Right cardiac atrium (tissue), 5 donors: ENCODE measurements around the gene TTC13. TPM values are rescaled to one million over a fixed set of nuclear protein-coding genes. Genes with fewer than 3 reads are reported as not detected.
A peak's percentile ranks its signal among the peaks of the same experiment; 100 is the strongest.

ENCODE experiments used
- ATAC-seq, 2 donors: fragments of 200-7000 bp; cut with Tn5 transposase; one replicate each; pipeline versions ENCODE4 v1.8.0 to v1.9.1; 2020; ENCODE audit warnings: moderate library complexity in 2 of 2, mild to moderate bottlenecking in 1 of 2
- DNase-seq, 3 donors: peaks; one replicate each; pipeline ENCODE4 v3.0.0-alpha.2; 2020
- H3K27ac ChIP-seq: one replicate; pipeline ENCODE4 v1.5.1; 2013; ENCODE audit warnings: mild to moderate bottlenecking, low read length, control low read depth, moderate library complexity
- H3K27me3 ChIP-seq: one replicate; pipeline ENCODE4 v1.6.1; 2013; ENCODE audit not compliant: control insufficient read depth, insufficient read depth
- H3K4me1 ChIP-seq: one replicate; pipeline ENCODE4 v1.6.1; 2013; ENCODE audit warnings: low read length; ENCODE audit not compliant: control insufficient read depth, insufficient read depth
- H3K4me3 ChIP-seq: one replicate; pipeline ENCODE4 v1.5.1; 2013; ENCODE audit warnings: low read length, control low read depth
- H3K9me3 ChIP-seq: one replicate; pipeline ENCODE4 v1.6.1; 2013; ENCODE audit warnings: low read length; ENCODE audit not compliant: control insufficient read depth
- WGBS: extraction: QIAGEN DNeasy Blood & Tissue Kit; methylation state at CpG from one replicate; pipeline ENCODE4 v1.1.7; 2013; 5-methylcytosine and 5-hydroxymethylcytosine counted together
- intact Hi-C, 4 donors: fragments of 100-400 bp; cut with DNase I; formaldehyde crosslinking; loops; one replicate each; pipeline versions ENCODE4 v1.11.0 to v1.14.0; 2022 to 2023
- polyA plus RNA-seq: library from polyadenylated mRNA; stranded (reverse); fragments of 200-250 nt; gene quantifications from one replicate; pipeline ENCODE4 v1.2.3, GENCODE V29; 2013
- total RNA-seq, 4 donors: library from RNA; stranded (reverse); fragmentation: NEBNext Ultra II Directional; extraction: Animal tissue kit (Norgen Biotek cat#: 25700); gene quantifications; one replicate each; pipeline ENCODE4 v1.2.1, GENCODE V29; 2021
- donor health status: healthy with polysubstance abuse.
- donor health status: DM: no; HTN: yes; CAD: no.
- donor health status: DM: no; HTN: no; CAD: no.
- donor health status: DM: no; HTN: yes; CAD: no; lungs with severe emphysema.
- donor health status: DM: yes; HTN: yes; CAD: no.

TTC13 gene
- total and polyA plus RNA-seq, 5 donors = 4.5 to 8.6 (median 6.5) TPM

DNA sequence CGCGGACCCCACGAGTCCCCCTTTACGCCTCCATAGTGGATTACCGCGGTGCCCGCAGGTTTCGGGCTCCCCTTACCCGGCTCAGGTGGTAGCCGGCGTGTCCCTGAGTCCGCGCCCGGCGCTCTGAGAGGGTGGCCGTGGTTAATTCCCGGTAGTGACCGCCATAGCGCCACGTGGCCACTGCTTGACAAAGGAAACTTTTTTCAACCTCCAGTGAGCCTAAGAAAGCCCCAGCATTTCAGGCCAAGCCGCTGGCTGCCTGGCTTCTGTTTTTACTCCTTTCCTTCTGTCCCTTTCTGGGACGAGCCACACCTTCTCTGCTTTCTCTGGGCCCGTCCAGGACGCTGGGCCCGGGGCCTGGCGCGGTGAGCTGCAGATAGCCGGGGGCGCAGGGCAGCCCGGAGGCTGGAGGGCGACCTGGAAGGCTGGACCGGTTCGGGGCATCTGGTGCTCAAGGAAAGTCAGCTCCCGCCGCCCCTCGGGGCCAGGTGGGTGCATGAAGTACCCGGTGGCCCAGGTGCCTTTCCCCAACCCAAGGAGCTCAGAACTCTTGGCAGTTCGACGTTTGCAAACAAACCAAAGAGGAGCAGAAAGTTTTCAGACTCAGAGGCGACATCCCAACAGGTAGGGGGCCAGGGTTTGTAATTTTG is 109.8 kb downstream of the TTC13 start:
- peak in 2 of 3 donors; percentile 60 to 85 for DNase-seq
- Histone ChIP-seq H3K4me3 (peak overlapping the region; percentile 97), H3K4me1 (peaks cover 15% of the 10 kb centered on the region), H3K9me3 (no peaks in the 10 kb centered on the region), H3K27me3 (no peaks in the 10 kb centered on the region), H3K27ac (peak overlapping the region; percentile 93)
- intact Hi-C loops = loop anchor here in 1 of 4 donors (10.0 kb wide), 1 partner anchor 64 kb away; no protein-coding TSS in a partner anchor
- ATAC-seq = peak; percentile 71 to 72
- 4% methylated on average over 40 of the region's 40 CpGs for WGBS

DNA sequence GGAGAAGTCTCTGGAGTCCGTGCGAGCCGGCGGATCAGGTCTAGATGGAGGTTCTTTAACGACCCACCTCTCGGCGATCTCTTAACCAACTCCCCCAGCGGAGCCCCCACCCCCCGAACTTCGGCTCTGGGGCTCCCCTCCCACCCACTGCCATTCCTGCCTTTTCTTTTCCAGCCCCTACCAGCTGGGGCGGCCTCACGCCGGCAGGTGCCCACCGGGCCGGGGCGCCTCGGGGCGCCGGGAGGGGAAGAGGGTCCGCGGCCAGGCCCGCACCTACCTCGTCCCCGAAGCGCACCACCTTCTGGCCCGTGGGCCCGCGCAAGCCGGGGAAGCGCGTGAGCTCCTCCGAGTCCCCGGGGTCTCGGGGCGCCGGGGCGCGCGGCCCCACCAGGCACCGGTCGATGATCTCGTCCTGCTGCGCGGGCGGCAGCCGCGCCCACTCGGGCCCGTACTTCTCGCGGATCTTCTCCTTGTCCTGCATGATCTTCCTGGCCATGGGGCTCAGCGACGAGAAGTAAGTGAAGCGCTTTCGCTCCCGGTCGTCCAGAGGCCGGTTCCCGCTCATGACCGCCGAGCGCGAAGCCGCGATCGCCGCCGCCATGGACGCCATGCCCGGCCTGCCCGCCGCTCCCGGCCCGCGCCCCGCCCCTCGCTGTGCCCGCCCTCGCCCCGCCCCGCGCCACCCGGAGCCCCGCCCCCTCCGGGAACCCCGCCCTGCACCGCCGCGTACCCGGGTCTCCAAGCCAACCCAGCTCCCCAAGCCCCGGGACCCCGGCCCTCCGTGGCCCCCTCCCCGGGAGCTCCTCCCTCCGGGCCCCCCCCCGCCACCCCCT is 110.5 kb downstream of the TTC13 start, which contains the start of gene C1orf198:
Gene C1orf198, minus strand, starts transcription at position 619 of the 833 bp plus-strand sequence. Its CDS starts 9 bp downstream, at position 610.
- DNase-seq = peak; percentile 72 to 93 (median 90)

DNA sequence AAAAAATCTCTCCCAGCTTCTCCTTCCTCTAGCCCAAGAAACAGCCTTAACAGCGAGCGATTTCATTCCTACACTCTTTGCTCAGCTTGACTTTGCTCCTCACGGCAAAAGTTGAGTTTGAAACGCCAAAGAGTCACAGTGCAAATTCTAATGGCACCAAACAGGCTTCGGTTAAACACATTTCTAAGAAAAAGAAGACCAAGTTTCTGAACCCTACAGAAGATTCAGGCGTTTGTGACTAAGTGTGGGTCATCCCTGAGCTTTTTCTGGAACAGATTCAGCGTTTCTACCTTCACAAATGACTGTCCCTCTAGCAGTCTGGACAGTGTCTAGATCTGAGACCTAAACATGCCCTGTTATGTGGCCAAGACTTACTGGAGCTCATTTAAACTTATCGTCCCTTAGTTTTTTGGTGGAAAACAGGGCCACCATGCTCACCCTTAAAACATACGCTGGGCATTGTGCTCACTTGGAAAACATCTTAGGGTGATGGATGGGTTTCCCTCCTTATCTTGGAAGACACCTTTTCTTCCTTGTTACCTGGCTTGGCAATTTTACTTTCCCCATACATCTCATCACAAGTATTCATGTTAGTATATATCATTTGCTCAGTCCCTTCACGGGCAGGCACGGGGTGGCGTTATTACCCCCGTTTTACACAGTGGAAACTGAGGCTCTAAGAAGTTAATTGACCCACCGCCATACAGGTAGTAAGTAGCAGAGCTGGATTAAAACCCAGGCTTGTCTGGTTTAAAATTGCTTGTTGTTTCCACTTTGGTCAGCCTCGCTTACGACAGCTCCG is 111.4 kb downstream of the TTC13 start:
- intact Hi-C loops = loop anchor here in 1 of 4 donors (10.0 kb wide), 1 partner anchor 63 kb away; no protein-coding TSS in a partner anchor
- Histone ChIP-seq H3K27ac (peak overlapping the region; percentile 88), H3K9me3 (no peaks in the 10 kb centered on the region), H3K4me1 (peaks cover 19% of the 10 kb centered on the region), H3K4me3 (peak overlapping the region; percentile 97), H3K27me3 (no peaks in the 10 kb centered on the region)
- no peak for DNase-seq
- ATAC-seq = no peak
- WGBS = 8% methylated on average over 17 of the region's 17 CpGs

More for the DNA sequence above, 110.5 kb downstream of the TTC13 start, which contains the start of gene C1orf198:
- intact Hi-C loops = loop anchor here in 1 of 4 donors (10.0 kb wide), 1 partner anchor 63 kb away; no protein-coding TSS in a partner anchor
- no peaks in the 10 kb centered on the region for H3K27me3 ChIP-seq
- H3K27ac ChIP-seq = peak within 1 kb of the TSS; percentile 93
- H3K4me3 ChIP-seq = peak within 1 kb of the TSS; percentile 97
- H3K9me3 ChIP-seq = no peaks in the 10 kb centered on the region
- whole genome bisulfite sequencing = under 1% methylated on average over 96 of the region's 96 CpGs
- peak; percentile 93 to 94 for ATAC-seq
- H3K4me1 ChIP-seq = peaks cover 19% of the 10 kb centered on the region

DNA sequence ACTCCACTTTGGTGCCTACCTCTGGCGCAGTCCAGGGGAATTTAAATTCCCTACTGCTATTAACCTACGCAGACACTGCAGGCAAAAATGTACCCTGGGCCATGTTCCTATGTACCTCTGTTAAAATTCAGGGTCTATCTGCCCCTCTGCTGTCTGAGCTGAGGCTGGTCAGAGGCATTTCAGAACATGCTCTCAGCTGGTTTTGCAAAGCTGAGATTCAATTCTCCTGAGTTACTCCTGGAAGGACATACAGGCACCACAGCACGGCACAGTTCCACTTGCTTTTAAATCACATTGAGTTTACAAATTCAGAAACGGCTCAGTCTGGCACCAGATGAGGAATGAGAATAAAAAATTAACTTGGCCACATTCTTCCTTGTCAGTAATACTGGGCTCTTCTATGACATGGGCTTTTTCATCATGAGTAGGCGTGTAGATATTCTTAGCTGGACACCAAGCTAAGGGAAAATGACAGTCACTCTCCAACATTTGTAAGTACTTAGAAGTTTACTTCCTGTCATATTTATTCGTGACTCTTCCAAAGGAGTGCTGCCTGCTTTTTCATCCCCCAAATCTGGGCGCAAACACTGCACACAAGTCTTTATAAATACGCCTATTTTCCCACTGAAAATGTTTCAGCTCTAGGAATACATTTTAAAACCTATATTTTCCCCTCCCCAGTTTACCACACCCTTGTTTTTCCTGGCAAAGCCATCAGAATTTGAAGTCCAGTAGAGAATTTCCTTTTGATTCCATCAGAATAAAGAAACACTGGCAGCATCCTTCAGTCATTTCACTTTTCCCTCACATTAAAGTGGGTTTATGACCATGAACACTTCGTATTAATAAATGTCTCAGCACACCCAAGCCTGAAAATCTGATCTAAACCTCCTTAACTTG is 112.2 kb downstream of the TTC13 start:
- no peaks in the 10 kb centered on the region for H3K9me3 ChIP-seq
- peaks cover 23% of the 10 kb centered on the region for H3K4me1 ChIP-seq
- ATAC-seq (peak; percentile 17 to 43), DNase-seq (no peak)
- intact Hi-C loops = loop anchor here in 1 of 4 donors (10.0 kb wide), 1 partner anchor 62 kb away; no protein-coding TSS in a partner anchor
- H3K27ac ChIP-seq = peak overlapping the region; percentile 88
- no peaks in the 10 kb centered on the region for H3K27me3 ChIP-seq
- 29% methylated on average over 9 of the region's 9 CpGs for WGBS
- peak overlapping the region; percentile 97 for H3K4me3 ChIP-seq

DNA sequence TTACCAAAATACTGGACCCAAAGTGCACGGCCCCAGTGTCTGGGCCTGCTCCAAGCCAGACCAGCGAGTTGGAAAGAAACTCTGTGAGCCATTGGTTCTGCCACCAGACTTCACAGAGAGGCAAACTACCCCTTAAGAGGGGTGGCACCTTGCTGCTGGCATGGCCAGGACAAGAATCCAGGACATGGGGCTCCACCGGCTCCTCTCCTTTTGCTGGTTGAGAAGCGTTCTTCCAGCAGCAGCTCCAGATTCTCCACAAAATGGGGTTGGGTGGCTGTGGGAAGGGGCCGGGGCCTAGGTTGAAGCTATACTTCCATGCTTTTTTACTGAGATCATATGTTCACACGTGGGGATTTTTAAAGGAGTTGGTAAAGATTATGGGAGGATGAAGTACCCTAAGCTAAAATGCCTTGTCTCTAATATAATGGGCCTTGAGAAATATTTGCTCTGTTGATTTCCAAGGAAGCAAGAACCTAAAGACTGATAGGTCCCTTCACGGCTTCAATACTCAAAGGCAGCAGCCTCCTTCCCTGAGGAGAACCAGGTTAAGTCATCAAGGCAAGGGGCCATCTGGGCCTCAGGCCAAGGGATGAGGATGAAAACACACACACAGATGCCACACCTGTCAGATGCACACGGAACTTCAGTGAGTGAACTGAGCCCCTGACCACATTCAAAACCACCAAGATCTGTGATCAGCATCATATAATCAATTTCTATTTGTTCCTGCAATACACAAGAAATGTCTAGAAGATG is 113.4 kb downstream of the TTC13 start:
- DNase-seq (no peak), ATAC-seq (no peak)
- peaks cover 26% of the 10 kb centered on the region for H3K4me1 ChIP-seq
- intact Hi-C loops = loop anchor here in 1 of 4 donors (10.0 kb wide), 1 partner anchor 60 kb away; no protein-coding TSS in a partner anchor
- no peaks in the 10 kb centered on the region for H3K9me3 ChIP-seq
- WGBS = 61% methylated on average over 8 of the region's 8 CpGs
- H3K27me3 ChIP-seq = no peaks in the 10 kb centered on the region
- H3K4me3 ChIP-seq = no peak overlapping the region
- H3K27ac ChIP-seq = peak overlapping the region; percentile 94

DNA sequence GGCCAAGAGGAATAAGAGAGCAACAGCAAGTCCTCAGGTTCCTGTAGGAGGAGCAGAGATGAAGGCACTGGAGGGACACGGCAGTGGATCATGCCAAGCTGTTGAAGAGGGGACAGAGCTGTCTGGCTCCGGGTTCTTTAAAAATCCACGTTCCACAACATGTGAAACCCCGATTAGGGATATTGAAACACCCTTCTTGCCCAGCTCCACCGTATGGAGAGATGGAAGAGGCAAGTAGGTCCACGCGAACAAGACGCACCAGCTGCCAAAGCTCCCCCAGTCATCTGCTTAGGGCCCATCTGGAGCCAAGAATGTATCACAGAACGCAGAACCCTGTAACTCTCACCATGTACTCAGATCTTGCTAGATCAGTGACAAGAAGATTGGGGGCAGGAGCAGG is 114.2 kb downstream of the TTC13 start:
- Histone ChIP-seq H3K9me3 (no peaks in the 10 kb centered on the region), H3K4me1 (peaks cover 26% of the 10 kb centered on the region), H3K27me3 (no peaks in the 10 kb centered on the region), H3K27ac (peak overlapping the region; percentile 94), H3K4me3 (peak overlapping the region; percentile 4)
- intact Hi-C loops = loop anchor here in 1 of 4 donors (10.0 kb wide), 1 partner anchor 60 kb away; no protein-coding TSS in a partner anchor
- DNase-seq = no peak
- 44% methylated on average over 9 of the region's 9 CpGs for WGBS
- no peak for ATAC-seq

DNA sequence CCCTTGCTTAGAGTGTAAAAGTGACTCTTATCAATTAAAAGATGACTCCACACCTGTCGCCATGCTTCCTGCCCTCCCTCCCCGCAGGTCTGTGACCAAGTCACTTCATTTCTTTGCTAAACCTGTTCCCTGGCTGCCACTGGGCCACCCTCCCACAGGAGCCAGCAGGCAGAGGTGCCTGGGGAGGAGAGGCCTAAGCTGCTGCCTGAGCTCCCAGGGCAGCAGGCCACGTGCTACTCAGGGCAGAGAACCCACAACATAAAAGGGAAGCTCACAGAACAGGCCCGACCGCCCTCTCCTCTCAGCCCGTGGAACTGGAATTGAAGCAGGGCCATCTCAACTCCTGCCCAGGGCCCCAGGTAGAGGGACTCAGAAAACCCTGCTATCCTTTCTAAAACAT is 115.2 kb downstream of the TTC13 start:
- intact Hi-C loops = loop anchor here in 1 of 4 donors (10.0 kb wide), 1 partner anchor 59 kb away; no protein-coding TSS in a partner anchor
- ATAC-seq = no peak
- no peaks in the 10 kb centered on the region for H3K27me3 ChIP-seq
- H3K27ac ChIP-seq = peak overlapping the region; percentile 92
- no peaks in the 10 kb centered on the region for H3K9me3 ChIP-seq
- DNase-seq = peak in 1 of 3 donors; percentile 57
- 43% methylated on average over 6 of the region's 6 CpGs for WGBS
- peaks cover 29% of the 10 kb centered on the region for H3K4me1 ChIP-seq
- H3K4me3 ChIP-seq = no peak overlapping the region

DNA sequence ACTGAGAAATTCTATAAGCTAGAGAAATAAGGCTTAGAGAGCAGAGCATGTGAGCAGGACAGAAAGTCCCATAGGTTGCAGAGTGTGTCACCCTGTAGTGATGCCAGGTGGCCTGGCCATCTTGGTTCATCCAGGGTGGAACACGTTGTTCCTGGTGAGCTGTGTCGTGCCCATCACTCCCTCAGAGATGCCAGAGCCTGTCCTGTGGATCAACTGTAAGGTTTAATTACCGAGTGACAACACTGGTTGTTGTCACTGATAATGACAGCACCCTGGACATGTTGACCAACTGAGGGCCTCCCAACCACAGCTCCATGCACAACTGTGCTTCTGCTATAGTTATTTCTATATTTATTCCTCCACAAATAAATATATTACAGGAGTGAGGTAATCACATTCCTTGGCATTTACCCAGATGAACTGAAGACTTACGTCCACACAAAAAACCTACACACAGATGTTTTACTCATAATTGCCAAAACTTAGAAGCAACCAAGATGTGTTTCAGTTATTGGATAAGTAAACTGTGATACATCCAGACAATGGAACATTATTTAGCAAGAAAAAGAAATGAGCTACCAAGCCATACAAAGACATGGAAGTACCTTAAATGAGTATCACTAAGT is 116.6 kb downstream of the TTC13 start:
- intact Hi-C loops = loop anchor here in 1 of 4 donors (10.0 kb wide), 1 partner anchor 57 kb away; no protein-coding TSS in a partner anchor
- H3K27me3 ChIP-seq = no peaks in the 10 kb centered on the region
- peaks cover 38% of the 10 kb centered on the region for H3K4me1 ChIP-seq
- peak in 1 of 3 donors; percentile 59 for DNase-seq
- no peak overlapping the region for H3K4me3 ChIP-seq
- 58% methylated on average over 4 of the region's 4 CpGs for WGBS
- peak overlapping the region; percentile 79 for H3K27ac ChIP-seq
- peak; percentile 40 to 47 for ATAC-seq
- no peaks in the 10 kb centered on the region for H3K9me3 ChIP-seq

DNA sequence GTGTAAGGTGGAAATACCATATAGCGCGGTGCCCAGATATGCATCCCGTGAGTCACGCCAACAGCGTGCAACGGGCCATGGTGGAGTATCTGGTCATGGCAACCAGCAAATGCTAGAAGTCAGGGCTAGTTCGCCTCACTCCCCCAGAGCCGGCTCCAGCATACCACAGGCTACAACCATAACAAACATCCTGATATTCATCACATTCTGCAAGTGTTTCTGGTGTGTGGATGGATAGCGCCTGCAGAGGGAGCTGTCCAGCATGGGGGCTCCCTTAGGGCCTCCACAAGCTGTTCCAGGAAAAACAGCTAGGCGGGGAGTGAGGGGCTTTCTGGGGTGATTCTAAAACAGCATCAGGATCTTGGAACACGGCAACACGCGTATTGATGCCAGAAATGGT is 117.2 kb downstream of the TTC13 start:
- intact Hi-C loops = loop anchor here in 1 of 4 donors (10.0 kb wide), 1 partner anchor 57 kb away; no protein-coding TSS in a partner anchor

More for the DNA sequence above, 117.2 kb downstream of the TTC13 start:
- no peaks in the 10 kb centered on the region for H3K9me3 ChIP-seq
- H3K4me1 ChIP-seq = peaks cover 40% of the 10 kb centered on the region
- H3K27ac ChIP-seq = peak overlapping the region; percentile 79
- ATAC-seq (no peak), DNase-seq (no peak)
- no peak overlapping the region for H3K4me3 ChIP-seq
- WGBS = 92% methylated on average over 13 of the region's 13 CpGs
- no peaks in the 10 kb centered on the region for H3K27me3 ChIP-seq
